DMS153 treated with DMSO at 0.1 percent for 48 hours (cell line): Measurements from ENCODE around the gene DEAF1.
"Not testable (repeated sequence)": the region's sequence is repeated elsewhere in the genome, so short reads cannot be mapped to it uniquely, and the experiment has no call there.

Experiments
- DNase-seq: peaks from one replicate; lab custom pipeline; 2025; ENCODE audit not compliant: unreplicated experiment; lab: John Stamatoyannopoulos, UW

DEAF1 gene

GRCh38 chr11:694563-695287 is at the start of gene DEAF1:
Gene DEAF1, minus strand, starts transcription at chr11:695222. Its CDS starts 175 bp downstream, at chr11:695047.
- DNase-seq: peak; percentile 89

GRCh38 chr11:742571-743201 is 47.7 kb upstream of the DEAF1 start:
- no peak for DNase-seq

- DNase-seq: no peak
These were observed 47.1 kb upstream of the DEAF1 start for GRCh38 chr11:742156-742546.

GRCh38 chr11:737899-738298 is 42.9 kb upstream of the DEAF1 start:
- DNase-seq: not testable (repeated sequence)

- no peak for DNase-seq
These were observed 42.3 kb upstream of the DEAF1 start for GRCh38 chr11:737366-737765.

- not testable (repeated sequence) for DNase-seq
These were observed 39.5 kb upstream of the DEAF1 start for GRCh38 chr11:734541-734940.

GRCh38 chr11:733072-733471 is 38.0 kb upstream of the DEAF1 start:
- DNase-seq: no peak

- no peak for DNase-seq
These were observed 34.6 kb upstream of the DEAF1 start for GRCh38 chr11:729492-730074.

- DNase-seq: no peak
These were observed 34.0 kb upstream of the DEAF1 start for GRCh38 chr11:728901-729491.

GRCh38 chr11:727859-728748 is 33.1 kb upstream of the DEAF1 start:
- peak; percentile 72 for DNase-seq

GRCh38 chr11:727281-727701 is 32.3 kb upstream of the DEAF1 start:
- no peak for DNase-seq

GRCh38 chr11:726278-727220 is 31.5 kb upstream of the DEAF1 start:
- peak; percentile 70 for DNase-seq

GRCh38 chr11:725624-726202 is 30.7 kb upstream of the DEAF1 start:
- DNase-seq: no peak

GRCh38 chr11:724778-725386 is 29.9 kb upstream of the DEAF1 start:
- DNase-seq: no peak

GRCh38 chr11:724049-724777 is 29.2 kb upstream of the DEAF1 start:
- no peak for DNase-seq

GRCh38 chr11:723120-723883 is 28.3 kb upstream of the DEAF1 start:
- DNase-seq: peak; percentile 27

GRCh38 chr11:722346-722811 is 27.4 kb upstream of the DEAF1 start:
- DNase-seq: no peak
